Kidney (tissue), 14 donors: Measurements from ENCODE around the gene TAB2. TPM values are rescaled to one million over a fixed set of nuclear protein-coding genes. Genes with fewer than 3 reads are reported as not detected.

Source experiments
- DNase-seq, 5 donors: peaks; one replicate each; pipeline ENCODE4 v3.0.0-alpha.2; 2013 to 2020
- FAIRE-seq: peaks from 2 replicates; lab custom pipeline; 2012; peaks lifted over from hg19 to GRCh38; lab: Jason Lieb, UNC
- H3K27ac ChIP-seq, 2 donors: one replicate each; pipeline ENCODE4 v1.7.0; 2013; ENCODE audit warnings: low read depth in 2 of 2, low read length in 2 of 2, inconsistent platforms in 1 of 2
- H3K27me3 ChIP-seq: one replicate; pipeline ENCODE4 v1.7.1; 2013; ENCODE audit warnings: low read length, inconsistent platforms; ENCODE audit not compliant: control insufficient read depth, insufficient read depth
- H3K36me3 ChIP-seq, 3 donors: one replicate each; pipeline versions ENCODE4 v1.7.0 to v1.7.1; 2013; ENCODE audit warnings: low read length in 3 of 3, control low read depth in 1 of 3, inconsistent platforms in 1 of 3; ENCODE audit not compliant: insufficient read depth in 3 of 3, control insufficient read depth in 2 of 3
- H3K4me1 ChIP-seq, 3 donors: one replicate each; pipeline versions ENCODE4 v1.7.0 to v1.7.1; 2013; ENCODE audit warnings: low read length in 3 of 3, inconsistent platforms in 1 of 3, low read depth in 1 of 3; ENCODE audit not compliant: control insufficient read depth in 2 of 3, insufficient read depth in 2 of 3
- H3K4me3 ChIP-seq, 3 donors: one replicate each; pipeline versions ENCODE4 v1.7.0 to v1.8.1; 2013; ENCODE audit warnings: low read length in 3 of 3, control low read depth in 1 of 3, inconsistent platforms in 1 of 3
- H3K9ac ChIP-seq, 3 donors: one replicate each; pipeline versions ENCODE4 v1.7.0 to v1.7.1; 2013; ENCODE audit warnings: low read length in 3 of 3, control low read depth in 1 of 3, inconsistent platforms in 1 of 3
- H3K9me3 ChIP-seq, 3 donors: one replicate each; pipeline versions ENCODE4 v1.7.0 to v1.7.1; 2013; ENCODE audit warnings: low read length in 3 of 3, control low read depth in 1 of 3, inconsistent platforms in 1 of 3; ENCODE audit not compliant: control insufficient read depth in 2 of 3, insufficient read depth in 1 of 3
- CTCF ChIP-seq: IDR thresholded peaks from 3 replicates; pipeline ENCODE4 v1.5.1; 2012; ENCODE audit warnings: mild to moderate bottlenecking, moderate library complexity, borderline replicate concordance; ENCODE audit not compliant: insufficient read depth; ENCODE audit errors: extremely low read depth
- intact Hi-C: fragments of 100-400 bp; cut with DNase I; formaldehyde crosslinking; loops from one replicate; pipeline ENCODE4 v1.11.1; 2022
- polyA plus RNA-seq: library from polyadenylated mRNA; stranded (reverse); fragments of 350-450 nt; fragmentation: Illumina TruSeq; extraction: RNeasy Lipid Tissue Mini Kit (QIAGEN cat#74804); gene quantifications from one replicate; pipeline ENCODE4 v1.2.3, GENCODE V29; 2014; ENCODE audit warnings: low read depth, low replicate concordance; ENCODE audit not compliant: insufficient read depth
- total RNA-seq: library from RNA; stranded (reverse); fragmentation: NEBNext Ultra II Directional; extraction: Animal tissue kit (Norgen Biotek cat#: 25700); gene quantifications from one replicate; pipeline ENCODE4 v1.2.1, GENCODE V29; 2021
- donor health status: control.
- donor health status: control.
- donor health status: control.
- donor health status: control.
- donor health status: control.
- donor health status: DM: yes; HTN: yes; CAD: no.
- donor health status: Normal renal cell carcinoma (clear cell type).

TAB2 gene
- total and polyA plus RNA-seq, 2 donors from 2014 or later: 23.2 to 50.1 TPM

GRCh38 chr6:149356081-149356750 lies 38.7 kb downstream of the TAB2 start:
- H3K27ac ChIP-seq: no peak overlapping the region
- H3K9me3 ChIP-seq: no peaks in the 10 kb centered on the region
- H3K27me3 ChIP-seq: no peaks in the 10 kb centered on the region
- H3K4me1 ChIP-seq: no peaks in the 10 kb centered on the region
- H3K4me3 ChIP-seq: no peak overlapping the region
- FAIRE-seq: no peak
- intact Hi-C loops: no loop called here
- H3K36me3 ChIP-seq: no peaks in the 10 kb centered on the region
- DNase-seq: no peak
- no peak for TF ChIP-seq CTCF
- H3K9ac ChIP-seq: no peak overlapping the region

- no peaks in the 10 kb centered on the region for H3K36me3 ChIP-seq
- H3K4me3 ChIP-seq: no peak overlapping the region
- intact Hi-C loops: no loop called here
- H3K27me3 ChIP-seq: no peaks in the 10 kb centered on the region
- no peak for FAIRE-seq
- no peak overlapping the region for H3K27ac ChIP-seq
- no peak for DNase-seq
- no peak for TF ChIP-seq CTCF
- no peak overlapping the region for H3K9ac ChIP-seq
- H3K9me3 ChIP-seq: no peaks in the 10 kb centered on the region
- H3K4me1 ChIP-seq: no peaks in the 10 kb centered on the region
Measured at GRCh38 chr6:149357726-149358538, 40.4 kb downstream of the TAB2 start.

- FAIRE-seq (no peak), DNase-seq (no peak)
- intact Hi-C loops: no loop called here
- no peaks in the 10 kb centered on the region for H3K9me3 ChIP-seq
- no peak for TF ChIP-seq CTCF
- no peaks in the 10 kb centered on the region for H3K36me3 ChIP-seq
- H3K9ac ChIP-seq: no peak overlapping the region
- H3K27me3 ChIP-seq: no peaks in the 10 kb centered on the region
- H3K4me3 ChIP-seq: no peak overlapping the region
- no peak overlapping the region for H3K27ac ChIP-seq
- H3K4me1 ChIP-seq: peaks cover 0 to under 1% (median 0%) of the 10 kb centered on the region in 3 donors
Measured at GRCh38 chr6:149359440-149359839, 41.9 kb downstream of the TAB2 start.
